Measurements from ENCODE around the gene C5.

- no peak for TF ChIP-seq FOXJ3 (CRISPR knock-in tag; IDR thresholded peaks at IDR 0.05; ENCODE audit: borderline replicate concordance)
- no peak for TF ChIP-seq CTCF (IDR thresholded peaks at IDR 0.05)
- no peak for TF ChIP-seq FOXK1 (CRISPR knock-in tag; IDR thresholded peaks at IDR 0.05)
- no peak for TF ChIP-seq RELA (CRISPR knock-in tag; IDR thresholded peaks at IDR 0.05; ENCODE audit: borderline replicate concordance)
Measured at GRCh38 chr9:121026260-121026691, 23.8 kb downstream of the C5 start.

All from WTC11 (cell line).